GM21737 (cell line): ENCODE results near the gene C3orf20.
A peak's percentile ranks its signal among the peaks of the same experiment; 100 is the strongest.
"Not testable (repeated sequence)": the region's sequence is repeated elsewhere in the genome, so short reads cannot be mapped to it uniquely, and the experiment has no call there.

Experiments
- ATAC-seq: cut with Tn5 transposase; IDR thresholded peaks from one replicate; pipeline ENCODE4 v1.9.1; 2021; ENCODE audit warnings: mild to moderate bottlenecking, moderate library complexity; ENCODE audit not compliant: unreplicated experiment

C3orf20 gene

GRCh38 chr3:14649466-14649865, 25.5 kb upstream of the C3orf20 start:
- no peak for ATAC-seq

DNA sequence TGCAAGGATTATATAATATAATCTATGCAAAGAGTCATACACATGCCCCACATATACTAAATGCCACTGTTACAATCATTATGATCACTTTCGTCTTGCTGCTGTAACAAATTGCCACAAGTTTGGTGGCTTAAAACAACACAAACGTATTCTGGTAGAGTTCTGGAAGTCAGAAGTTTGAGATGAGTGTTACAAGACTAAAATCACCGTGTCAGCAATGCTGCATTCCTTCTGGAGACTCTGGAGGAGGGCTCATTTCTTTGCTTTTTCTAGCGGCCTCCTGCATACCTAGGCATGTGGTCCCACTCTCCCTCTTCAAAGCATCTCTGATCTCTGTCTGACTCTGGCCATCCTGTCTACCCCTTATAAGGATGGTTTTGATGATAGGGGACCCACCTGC, 24.7 kb upstream of the C3orf20 start:
- ATAC-seq = no peak

GRCh38 chr3:14651440-14652251, 23.3 kb upstream of the C3orf20 start, which contains the start of gene CCDC174:
Gene CCDC174 (plus strand): TSS chr3:14651762. CDS start chr3:14651837, 75 bp downstream.
- ATAC-seq = peak; percentile 98

DNA sequence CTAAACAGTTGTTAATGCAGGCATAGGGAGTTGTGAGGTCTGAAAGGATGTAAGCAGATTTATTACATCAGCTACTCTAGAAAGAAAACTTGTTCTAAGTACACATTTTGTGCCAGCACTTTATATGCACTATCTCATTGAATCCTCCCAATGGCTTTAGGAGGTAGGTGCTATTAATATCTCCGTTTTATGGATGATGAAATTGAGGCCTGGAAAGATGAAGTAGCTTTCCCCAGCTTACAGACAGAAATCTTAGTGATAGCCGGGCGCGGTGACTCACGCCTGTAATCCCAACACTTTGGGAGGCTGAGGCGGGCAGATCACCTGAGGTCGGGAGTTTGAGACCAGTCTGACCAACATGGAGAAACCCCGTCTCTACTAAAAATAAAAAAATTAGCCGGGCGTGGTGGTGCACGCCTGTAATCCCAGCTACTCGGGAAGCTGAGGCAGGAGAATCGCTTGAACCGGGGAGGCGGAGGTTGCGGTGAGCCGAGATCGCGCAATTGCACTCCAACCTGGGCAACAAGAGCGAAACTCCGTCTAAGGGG, 22.5 kb upstream of the C3orf20 start:
- ATAC-seq = not testable (repeated sequence)

GRCh38 chr3:14657579-14657978, 17.4 kb upstream of the C3orf20 start:
- no peak for ATAC-seq

GRCh38 chr3:14658978-14659377, 16.0 kb upstream of the C3orf20 start:
- ATAC-seq = no peak

DNA sequence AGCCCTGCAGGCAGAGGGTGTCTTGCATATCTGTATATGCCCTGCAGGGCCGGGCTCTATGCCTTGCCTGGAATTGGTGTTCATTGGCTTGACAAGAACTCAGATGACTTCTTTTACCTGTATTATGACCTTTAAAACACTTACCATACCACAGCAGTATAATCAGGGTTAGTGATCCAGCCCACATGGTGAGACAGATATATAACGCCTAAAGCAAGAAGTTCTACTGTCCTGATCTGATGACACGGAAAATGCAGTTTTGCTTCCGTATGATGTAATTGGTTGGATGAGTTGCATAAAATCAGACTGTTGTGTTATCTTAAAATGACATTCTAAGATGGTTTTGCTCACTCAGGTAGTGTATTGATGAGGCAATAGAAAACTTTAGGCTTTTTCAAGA, 14.0 kb upstream of the C3orf20 start:
- ATAC-seq = no peak

DNA sequence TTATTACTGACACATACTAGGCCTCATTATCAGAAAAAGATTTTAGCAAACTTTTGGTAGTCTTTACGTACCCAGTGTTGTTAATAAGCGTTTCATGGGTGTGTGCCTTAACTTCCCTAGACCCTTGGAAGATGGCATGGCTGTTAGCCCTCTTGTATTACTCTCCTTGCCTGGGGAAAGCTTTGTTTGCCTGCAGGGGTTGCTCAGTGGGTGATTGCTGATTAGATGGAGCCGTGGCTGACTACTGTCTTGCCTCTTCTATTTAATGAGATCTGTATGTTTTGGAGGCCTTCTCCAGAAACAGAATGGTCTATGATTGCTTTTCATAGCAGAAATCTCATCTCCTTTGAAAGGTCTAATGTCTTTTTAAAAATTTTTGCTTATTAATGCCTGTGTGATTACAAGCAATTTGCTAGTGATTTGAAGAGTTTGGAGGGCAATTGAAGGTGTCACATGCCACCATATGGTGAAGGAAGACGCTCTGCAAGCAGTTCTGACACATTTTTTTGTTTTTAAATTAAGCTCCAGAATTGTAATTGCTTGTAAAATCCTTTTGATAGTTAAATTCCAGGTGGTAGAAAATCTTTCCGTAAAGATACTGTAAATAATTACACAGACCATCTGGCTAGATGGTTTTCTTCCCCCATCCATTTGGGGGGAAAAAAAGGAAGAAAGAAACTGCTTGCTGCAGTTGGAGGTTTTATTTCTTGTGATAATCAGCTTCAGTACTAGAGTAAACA, 11.4 kb upstream of the C3orf20 start:
- ATAC-seq = no peak

DNA sequence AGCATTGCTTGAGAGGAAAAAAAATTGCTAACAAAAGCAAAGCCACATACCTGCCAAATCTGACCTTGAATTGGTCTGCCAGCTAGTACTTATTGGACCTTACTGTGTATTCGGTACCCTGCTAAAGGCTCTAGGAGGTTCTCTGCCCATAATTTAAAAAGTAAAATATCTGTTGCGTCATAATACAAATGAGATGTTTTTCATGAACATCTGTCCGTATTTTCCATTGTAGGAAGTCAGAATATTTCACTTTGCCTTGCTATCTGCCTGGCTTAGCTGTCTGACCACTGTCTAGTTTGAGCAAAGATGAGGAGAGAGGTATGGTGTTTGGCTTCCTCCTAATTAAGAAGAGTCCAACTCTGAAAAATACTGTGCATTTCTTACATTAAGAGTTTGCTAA, 10.8 kb upstream of the C3orf20 start:
- ATAC-seq = no peak

GRCh38 chr3:14672588-14672987, 2.4 kb upstream of the C3orf20 start:
- ATAC-seq = no peak

DNA sequence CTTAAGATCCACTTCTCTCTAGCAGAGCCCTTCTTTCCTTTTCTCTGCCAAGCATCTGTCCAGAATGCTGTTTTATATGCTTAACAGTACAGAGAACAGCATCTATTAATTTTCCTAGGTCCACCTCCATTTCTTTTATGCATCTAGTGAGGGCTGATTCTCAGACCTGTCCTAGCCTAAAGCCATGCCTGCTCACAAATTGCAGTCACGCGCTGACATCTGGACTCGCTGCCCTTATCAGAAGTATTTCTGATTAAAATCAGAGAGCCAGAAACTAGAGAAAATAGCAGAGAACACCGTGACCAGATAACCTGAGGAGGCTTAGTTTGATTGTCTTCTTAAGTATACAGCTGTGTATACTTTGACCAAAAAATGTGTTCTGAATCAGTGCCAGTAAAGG, 1.9 kb downstream of the C3orf20 start:
- ATAC-seq = no peak

GRCh38 chr3:14678015-14678503, 3.1 kb downstream of the C3orf20 start:
- no peak for ATAC-seq

GRCh38 chr3:14680115-14680514, 5.2 kb downstream of the C3orf20 start:
- no peak for ATAC-seq

DNA sequence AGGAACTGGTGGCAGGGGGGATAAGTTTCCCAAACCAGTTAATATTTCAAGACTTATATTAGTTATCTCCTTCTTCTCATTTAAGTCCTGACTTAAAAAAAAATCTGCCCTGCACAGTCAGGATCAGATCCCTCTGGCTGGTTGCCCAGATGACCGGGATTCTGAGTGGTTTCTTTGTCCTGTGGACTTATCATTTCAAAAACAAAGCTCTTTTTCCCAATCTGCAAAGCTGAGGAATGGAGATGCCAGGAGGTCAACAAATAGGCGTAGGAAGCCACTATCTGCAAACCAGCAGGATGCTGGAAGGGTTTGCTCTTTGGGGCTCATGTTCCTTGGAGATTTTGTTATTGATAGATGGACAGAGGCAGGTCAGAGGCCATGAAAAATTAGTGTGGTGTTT, 5.8 kb downstream of the C3orf20 start:
- ATAC-seq = no peak

DNA sequence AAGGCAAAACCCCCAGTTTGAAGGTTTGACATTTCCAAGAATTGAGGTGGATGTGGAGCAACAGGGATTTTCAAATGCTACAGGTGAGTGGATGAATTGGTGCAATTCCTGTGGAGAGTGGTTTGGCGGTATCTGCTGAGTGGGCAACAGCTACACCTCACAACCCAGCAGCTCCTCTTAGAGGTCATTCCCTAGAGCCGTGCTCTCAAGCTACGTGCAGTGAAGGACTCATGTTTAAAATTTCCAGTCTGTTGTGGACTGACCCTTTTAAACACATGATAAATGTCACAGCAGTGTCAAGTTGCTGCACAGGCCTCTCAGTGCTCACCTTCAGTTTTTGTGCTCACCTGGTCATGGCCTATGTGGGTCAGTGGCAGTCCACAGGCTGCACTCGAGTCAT, 9.5 kb downstream of the C3orf20 start:
- no peak for ATAC-seq

DNA sequence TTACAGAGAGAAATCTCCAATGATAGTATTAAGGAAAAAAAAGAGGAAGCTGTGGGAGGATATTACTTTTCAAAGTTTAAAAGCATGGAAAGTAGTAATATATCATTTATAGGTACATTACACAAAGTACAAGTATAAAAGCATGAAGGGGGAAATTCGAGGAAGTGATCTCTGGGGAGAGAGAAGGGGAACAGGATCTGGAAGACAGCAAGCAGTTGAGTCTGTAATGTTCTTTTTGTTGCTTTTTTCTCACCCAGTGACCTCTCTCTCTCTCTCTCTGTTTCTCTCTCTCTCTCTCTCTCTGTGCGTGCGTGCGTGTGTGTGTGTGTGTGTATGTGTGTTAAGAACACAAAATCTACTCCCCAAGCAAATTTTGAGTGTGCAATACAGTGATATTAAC, 10.2 kb downstream of the C3orf20 start:
- no peak for ATAC-seq

DNA sequence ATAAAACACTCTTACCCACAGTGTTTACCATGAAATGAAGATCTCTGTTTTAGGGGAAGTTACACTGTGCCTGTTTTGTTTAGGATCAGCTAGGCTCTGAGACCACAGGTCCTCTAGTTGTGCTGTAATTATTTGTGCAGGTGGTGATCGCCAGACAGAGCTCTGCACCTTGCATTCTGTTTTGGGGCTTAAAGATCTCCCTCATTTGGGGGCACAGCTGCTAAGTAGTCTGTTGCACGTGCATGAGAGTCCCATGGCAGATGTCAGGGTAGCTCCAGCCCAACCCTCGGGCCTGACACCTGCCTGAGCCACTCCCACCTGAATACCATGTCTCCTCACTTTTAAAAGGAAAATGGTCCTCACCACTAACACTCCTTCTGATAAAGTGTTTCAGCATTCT, 12.4 kb downstream of the C3orf20 start:
- ATAC-seq = no peak

- peak; percentile 50 for ATAC-seq
Measured at GRCh38 chr3:14688525-14688924, 13.6 kb downstream of the C3orf20 start.

GRCh38 chr3:14689247-14689980, 14.5 kb downstream of the C3orf20 start:
- ATAC-seq = no peak

GRCh38 chr3:14691239-14691638, 16.3 kb downstream of the C3orf20 start:
- ATAC-seq = peak; percentile 36

GRCh38 chr3:14691719-14692118, 16.8 kb downstream of the C3orf20 start:
- no peak for ATAC-seq
